ENCODE measurements around the gene GRHL3.
A peak's percentile ranks its signal among the peaks of the same experiment; 100 is the strongest.

Gene GRHL3

DNA sequence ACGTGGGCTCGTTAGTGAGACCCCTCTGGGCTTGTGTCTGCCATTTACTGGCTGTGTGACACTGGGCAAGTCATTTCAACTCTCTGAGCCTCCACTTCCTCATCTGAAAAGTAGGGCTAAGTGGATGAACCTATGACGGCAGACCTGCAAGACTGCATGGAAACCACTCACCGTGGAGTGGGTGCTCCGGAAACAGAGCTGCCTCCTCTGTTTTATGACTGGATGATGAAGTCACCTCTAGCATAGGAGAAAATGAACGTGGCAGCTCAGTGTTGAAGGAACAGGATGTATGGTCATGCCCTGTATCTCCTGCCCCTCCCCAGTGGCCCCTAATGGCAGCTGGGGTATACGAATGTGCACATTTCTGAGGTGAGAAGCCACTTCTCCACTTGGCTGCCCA, 53.9 kb downstream of the GRHL3 start:
- DNase-seq (ENCODE audit: low read depth in 2 of 2), result no peak

DNA sequence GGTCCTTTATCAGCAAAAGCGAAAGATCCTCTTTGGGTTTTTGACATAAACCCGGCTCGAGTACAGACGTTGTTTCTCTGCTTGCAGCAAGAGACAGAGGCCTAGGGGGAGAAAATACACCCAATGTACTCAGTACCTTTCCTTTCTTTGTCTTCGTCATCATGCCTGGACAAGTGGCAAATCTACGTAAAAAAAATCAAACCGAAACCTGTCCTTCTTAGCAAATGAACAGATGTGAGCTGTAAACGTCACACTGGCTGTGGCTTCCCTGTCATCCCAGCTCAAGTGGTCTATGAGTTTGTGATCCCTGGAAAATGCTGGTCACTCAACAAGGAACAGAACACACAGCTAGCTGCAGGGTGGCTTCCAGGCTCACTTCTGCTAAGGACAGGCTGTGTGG, 54.6 kb downstream of the GRHL3 start:
- DNase-seq (ENCODE audit: low read depth in 2 of 2), result no peak

DNA sequence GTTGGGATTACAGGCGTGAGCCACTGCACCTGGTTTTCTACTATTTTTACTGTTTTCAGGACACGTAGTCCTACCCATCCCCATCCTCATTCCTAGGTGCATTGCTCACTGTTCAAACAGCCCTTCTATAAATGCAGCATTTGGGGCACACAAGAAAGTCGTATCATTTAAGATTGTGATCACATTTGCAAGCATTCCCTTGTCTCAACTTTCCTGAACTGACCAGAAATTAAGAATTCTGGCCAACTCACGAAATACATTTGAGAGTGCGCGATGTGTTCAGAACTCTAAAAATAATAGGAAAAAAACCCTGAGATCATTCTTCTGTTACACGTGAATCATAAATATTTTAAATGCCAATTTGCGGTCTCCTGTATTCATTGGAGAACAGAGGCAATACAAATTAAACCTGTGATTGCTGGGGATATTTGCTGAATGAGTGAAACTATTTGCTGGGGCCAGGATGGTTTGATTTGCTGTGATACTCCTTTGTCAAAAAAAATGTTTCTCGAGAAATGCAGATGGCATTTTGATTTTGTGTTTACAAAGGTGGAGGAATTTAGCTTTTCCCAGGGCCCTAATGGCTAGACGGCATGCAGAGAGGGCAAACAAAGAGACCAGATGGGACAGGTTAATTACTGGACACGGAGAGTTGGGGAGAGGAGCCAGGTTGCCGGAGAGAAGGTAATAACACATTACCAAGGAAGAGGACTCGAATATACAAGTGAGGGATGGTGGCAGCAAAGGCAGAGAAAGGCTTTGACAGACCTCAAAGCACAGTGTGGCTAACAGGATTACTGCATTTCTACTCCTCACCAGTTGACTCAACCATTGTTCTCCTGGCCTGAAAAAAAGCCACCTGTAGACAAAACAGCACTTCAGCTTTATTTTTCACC, 56.0 kb downstream of the GRHL3 start:
- no peak for DNase-seq (ENCODE audit: low read depth in 2 of 2)

DNA sequence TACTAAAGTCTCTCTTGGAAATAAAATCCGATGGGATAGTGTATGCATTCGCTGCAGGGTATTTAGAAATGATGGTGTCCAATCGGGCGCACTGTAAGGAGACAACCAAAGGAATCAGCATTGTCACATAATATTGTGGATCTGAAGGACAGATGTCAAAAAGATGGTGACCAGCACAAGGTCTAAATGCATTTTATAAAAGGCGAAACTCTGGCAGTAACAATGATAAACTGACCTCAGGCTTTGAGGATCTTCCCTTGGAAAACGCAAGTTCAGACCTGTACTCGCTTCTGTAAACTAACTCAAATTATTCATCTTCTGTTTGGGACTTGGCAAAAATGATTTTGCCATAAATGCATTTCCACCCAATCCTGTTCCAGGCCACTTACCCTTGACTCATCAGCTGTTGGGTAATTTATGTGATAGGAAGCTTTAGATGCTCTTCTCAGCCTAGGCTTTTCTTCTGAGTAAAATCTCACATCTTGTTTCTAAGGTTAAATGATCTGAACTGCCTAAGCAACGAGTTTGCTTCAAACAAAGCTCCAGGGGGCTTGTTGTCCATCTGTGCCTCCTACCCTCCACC, 60.7 kb downstream of the GRHL3 start:
- no peak for DNase-seq (ENCODE audit: low read depth in 2 of 2)

DNA sequence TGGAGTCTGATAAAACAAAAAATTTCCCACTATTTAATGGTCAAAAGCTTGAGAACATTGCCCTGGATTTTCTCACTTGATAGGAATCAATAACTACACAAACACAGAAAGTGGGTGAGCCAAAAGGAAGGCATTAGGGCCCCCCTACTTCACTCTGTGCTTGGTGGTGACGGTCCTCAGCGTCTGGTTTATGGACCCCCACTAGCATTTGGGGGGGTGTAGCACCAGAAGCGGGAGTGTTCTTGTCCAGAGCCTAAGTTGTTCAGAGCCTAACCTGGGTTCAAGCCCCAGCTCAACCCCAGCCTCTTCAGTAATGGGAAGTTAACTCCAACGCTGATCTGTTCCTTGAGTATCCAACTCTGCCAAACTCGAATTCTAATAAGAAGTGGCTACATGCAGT, 61.4 kb downstream of the GRHL3 start:
- DNase-seq (ENCODE audit: low read depth in 2 of 2), result no peak

DNA sequence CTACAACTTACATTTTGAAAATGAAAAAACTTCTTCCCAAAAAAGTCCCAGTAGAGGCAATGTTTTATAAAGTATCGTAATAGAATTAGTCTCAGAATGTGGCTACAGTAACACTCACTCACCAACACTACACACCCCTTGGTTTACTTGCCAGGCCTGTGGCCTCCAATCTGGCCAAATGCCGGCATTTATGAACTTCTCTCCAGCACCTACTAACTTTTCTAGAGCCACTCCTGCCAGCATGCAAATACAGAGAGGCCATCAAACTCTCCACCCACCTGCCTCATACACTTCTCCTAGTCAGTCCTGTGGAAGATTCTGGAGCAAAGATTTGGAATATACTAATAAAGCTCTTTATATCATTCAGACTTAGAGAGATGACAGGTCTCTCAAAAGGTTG, 62.1 kb downstream of the GRHL3 start:
- DNase-seq (ENCODE audit: low read depth in 2 of 2), result no peak

DNA sequence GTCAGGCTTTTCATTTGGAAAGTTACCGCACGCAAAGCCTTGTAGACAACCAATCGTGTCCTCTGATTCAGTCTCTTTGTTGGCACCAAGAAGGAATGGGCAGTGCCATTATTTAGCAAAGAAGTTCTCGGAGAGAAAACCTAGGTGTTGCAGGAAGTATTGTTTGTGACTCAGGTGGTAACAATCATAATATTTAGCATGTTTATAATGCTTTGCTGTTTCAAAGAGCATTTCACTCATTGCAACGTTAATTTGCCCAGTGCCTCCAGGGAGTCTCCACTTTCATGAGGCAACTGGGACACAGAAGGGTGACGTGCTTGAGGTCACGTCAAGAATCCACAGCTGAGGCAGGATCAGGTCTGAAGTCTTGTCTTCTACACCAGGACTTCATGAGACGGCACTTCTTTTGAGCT, 63.0 kb downstream of the GRHL3 start:
- DNase-seq (ENCODE audit: low read depth in 2 of 2), result no peak

DNA sequence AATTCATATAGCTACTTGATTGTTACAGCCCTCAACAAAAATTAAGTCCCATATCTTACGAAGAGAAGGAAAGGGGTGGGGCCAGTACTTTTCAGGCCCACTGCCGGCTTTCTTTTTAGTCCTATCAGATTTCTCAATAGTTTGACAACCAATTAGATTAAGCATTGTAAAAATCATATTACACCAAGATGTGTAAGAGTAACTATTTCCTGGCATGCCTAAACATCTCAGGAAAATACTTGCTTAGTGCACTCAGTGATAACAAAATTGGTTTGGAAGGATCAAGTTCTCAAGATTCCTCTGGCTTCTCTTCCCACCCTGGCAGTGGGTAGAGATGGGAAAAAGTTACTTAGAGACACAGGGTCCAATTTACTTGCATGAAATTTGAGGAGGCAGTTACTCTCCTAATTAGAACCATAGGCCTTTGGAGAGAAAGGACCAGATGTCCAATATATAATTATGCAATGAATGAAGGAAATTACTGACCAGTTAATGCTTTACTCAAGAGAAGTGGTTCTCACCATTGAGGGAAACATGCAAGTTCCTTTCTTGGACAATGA, 64.3 kb downstream of the GRHL3 start:
- no peak for DNase-seq (ENCODE audit: low read depth in 2 of 2)

DNA sequence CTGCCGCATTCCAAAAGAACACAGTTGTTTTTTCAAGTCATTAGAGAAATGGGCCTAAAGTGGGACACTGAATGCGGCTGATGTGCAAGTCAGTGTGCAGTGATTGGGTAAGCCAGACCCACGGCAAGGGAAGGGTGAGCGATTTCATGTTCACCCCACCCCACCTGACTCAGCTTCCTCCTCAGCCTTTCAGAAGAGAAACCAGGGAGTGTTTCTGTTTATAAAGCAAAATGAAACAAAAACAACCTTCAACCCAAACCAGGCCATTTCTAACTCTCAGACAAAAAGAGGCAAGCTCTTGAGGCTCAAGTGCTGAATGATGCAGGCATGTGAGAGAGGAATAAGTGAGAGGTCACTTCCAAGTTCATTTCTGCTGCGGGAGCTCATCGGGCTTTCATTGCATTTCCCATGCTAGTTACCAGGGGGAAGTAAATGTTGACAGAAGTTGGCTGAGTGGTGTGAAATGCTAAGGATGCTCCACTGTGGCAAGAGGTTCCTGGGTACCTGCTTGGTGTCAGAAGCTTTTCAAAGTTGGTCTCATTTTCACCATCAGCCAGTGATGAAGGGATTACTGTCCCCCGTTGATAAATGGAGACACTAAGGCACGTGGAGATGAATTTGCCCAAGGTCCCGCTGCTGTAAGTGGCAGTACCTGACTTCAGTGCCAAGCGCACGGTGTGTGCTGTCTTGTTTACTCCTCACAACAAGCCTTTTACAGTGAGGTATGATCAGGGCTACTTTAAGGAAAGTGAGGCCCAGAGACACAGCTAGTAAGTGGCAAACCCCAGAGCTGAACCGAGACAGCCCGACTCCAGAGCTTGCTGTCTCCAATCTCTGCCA, 65.3 kb downstream of the GRHL3 start:
- DNase-seq (ENCODE audit: low read depth in 2 of 2), result no peak

DNA sequence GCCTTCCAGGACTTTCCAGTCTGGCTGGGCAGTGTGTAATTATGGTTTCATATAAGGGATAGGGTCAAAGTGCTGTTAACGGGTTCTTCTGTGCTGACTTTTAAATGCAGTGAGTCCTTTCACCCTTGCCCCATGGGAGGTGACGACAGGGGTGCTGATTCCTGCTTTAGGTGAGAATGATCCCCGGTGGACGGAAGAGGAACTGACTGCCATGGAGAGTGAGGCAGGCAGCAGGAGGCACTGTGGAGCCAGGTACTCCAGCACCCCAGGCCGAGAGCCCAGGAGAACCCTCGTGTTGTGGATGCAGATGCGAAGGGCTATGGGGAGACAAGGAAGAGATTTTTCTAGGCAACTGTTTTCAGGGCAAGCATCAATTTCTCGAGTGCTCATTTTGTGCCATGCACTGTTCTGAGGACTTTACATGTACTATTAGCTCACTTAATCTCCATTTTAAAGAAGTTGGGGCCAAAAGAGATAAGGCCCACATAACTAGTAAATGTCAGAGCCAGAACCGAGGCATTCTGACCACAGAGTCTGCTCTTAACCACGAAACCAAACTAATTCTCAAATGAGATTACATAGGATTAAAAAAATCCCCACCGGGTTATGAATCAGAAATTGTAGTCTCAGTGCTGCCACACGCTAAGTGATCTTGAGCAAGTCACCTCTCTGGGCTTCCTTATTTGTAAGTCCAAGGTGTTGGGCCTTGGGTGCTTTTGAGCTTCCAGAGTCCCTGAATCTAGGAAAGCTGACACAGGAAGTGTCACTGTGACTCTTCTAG, 66.2 kb downstream of the GRHL3 start:
- no peak for DNase-seq (ENCODE audit: low read depth in 2 of 2)

DNA sequence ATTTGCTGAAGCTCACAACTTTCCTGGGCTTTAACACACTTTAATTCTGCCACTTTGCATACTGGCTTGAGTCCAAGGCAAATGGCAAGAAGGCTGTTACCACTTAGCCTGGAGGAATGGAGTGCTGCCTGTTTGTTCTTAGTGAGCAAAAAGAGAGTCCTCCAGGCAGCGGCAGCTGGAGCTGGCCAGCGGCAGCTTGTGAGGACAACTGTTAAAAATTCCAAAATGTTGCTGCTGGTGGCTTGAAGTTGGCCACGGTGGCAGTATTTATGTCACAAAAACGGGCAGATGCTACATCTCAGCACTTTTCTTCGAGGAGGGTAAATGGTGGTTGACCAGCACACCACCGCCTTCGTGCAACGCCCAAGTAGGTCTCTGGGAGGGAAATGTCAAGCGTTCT, 67.1 kb downstream of the GRHL3 start:
- no peak for DNase-seq (ENCODE audit: low read depth in 2 of 2)

DNA sequence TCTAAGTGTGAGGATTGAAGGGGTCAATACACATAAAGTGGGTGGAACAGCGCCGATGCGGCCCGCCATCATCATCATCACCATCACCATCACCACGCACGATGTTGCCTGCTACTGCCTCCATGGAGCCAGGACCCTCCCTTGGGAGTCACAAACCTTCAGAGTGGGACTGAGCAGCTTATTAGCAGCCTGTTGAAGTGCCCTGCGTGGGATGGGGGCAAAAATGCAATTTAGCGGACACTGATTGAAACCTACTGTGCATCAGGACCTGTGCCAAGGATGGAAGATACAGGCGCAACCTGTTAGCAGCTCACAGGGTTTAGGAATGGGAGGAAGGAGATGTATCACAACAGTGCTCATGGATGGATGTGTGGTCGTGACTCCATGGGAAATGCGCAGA, 67.8 kb downstream of the GRHL3 start:
- no peak for DNase-seq (ENCODE audit: low read depth in 2 of 2)

DNA sequence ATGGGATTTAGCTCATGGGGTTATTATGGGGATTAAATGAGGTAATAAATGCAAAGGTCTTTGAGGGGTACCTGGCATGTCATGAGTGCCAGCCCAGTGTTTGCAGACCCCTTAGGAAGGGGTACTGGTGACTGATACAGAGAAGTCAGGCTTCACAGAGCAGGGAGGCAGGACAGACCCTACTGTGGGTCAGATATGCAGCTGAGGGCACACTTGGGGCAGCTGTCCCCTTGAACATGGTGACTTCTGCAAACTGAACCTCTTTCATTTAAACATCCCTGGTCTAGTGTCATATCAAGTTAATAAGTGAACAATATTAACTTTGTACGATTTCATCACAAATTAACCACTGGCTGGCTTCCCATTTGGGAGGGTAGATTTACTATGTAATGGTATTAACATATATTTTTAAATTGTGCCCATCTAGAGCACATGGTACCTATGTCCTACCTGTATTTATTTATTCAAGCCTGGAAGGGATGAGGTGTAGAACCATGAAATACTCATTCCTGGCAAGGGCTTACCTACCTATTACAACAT, 68.5 kb downstream of the GRHL3 start:
- no peak for DNase-seq (ENCODE audit: low read depth in 2 of 2)

DNA sequence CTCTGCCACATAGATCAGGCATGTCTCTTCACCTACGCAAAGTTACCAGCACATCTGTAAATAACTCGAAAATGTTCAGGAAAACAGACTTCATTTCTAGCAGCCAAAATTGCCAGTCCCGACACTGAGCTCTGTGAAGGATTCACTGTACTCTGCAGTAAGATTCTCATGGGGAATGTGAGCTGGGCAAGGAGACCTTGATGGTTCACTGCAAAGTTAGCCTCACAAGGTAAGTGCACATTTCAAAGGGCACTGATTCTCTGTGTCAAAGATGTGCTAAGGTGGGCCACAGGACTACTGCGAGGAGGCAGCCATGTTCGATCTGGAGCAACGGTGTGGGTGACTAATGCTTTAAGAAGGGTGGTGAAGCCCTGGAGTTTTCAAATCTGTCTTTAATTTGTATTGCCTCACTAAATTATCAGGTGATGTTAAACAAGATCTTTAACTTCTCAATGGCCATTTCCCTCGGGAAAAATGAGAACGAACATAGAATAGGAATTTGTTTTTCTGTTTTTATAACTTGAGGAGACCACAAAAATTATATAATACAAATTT, 69.3 kb downstream of the GRHL3 start:
- no peak for DNase-seq (ENCODE audit: low read depth in 2 of 2)

DNA sequence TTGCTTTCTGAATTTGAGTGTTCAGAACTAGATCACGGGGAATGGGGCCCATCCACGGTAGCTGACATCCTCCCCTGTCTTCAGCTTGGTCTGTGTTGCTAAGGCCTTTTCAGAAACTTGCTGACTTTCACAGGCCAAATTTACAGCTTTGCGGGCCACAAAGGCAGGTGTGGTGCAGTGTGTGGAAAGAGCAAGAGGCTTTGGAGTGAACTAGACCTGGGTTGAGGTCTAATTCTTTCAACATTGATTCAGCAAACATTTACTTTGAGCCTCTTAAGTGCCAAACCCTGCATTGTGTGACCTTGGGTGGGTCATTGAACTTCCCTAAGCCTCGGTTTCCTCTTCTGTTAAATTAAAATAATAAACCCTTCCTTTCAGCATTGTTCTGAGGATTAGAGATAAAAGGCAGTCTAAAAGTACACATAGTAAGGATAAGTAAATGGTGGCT, 70.1 kb downstream of the GRHL3 start:
- DNase-seq (ENCODE audit: low read depth in 2 of 2), result no peak

DNA sequence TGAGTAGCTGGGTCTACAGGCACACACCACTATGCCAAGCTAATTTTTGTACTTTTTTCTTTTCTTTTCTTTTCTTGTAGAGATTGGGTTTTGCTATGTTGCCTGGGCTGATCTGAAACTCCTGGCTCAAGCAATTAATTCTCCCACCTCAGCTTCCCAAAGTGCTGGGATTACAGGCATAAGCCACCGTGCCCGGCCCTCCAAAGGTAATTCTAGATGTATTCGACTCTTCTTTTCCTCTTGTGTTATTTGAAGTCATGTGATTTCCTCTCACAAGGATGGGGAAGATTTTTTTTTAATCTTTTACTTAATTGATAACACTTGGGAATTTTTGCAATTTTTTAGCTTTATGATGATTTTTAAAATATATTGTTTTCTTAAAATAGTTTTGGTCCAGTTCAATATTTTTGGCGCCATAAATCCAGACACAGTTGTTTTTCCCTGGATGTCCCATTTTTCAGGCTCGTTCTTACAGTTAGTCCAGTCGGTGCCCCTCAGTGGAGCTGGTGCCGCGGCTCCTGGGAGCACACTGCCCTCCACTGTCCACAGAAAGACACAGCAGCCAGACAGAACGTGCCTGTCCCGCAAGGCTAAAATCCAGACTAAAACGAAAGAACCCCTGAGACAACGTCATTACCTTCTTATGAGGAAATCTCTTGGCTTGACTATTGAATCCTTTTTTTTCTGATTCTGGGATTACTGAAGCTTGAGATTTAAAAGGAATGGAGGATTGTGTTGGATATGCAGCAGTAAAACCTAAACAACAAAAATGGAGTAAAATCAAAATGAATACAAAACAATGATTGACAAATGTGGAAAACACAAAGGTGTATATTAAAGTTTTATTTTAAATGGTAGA, 72.0 kb downstream of the GRHL3 start:
- peak in 1 of 2 donors; percentile 50 for DNase-seq (ENCODE audit: low read depth in 2 of 2)

DNA sequence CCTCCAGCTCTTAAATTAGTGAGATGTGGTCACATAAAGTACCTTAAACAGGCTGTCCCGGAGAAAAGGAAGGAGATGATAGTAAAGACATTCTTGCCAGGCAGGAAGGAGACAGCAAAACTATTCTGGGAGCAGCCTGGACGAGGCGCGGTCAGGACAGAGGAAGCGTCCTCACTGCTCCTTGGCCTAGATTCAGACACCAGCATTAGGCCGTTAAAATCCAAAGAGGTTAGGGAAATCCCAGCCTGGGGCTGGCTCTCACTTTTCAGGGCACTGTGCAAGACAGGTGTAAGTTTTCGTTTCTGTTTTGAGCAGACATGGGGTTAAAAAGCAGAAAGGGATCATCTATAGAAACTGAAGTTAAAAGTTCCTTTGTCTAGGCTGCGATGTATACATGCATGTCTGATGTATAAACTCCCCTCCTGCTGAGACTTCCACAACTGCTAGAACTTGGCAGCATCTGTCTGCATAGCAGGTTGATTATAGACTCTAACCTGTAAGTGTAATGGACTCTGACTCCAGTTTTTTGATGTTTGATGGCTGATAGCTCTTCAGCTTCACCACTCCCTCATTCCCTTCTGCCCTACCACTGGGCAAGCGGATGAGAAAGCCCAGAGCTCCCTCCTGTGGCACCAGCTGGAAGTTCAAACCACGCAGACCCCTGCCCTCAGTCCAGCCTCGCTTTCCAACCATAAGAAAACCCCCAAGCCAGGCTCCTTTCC, 72.9 kb downstream of the GRHL3 start:
- DNase-seq (ENCODE audit: low read depth in 2 of 2), result no peak

DNA sequence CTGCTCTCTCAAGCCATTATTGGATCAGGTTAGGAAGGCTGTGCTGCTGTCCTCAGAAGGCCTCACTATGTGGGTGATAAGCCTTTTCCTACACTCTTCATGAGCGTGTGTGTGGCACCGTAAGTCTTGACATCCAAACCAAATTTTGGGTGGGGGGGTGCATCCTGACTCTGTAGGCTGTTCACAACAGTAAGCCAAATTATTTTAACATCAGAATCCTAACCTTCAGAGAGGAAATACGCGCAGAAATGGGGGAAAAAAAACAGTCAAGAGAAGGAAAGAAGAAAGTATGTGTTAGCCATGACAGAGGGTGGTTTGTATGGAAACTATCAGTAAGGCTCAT, 73.4 kb downstream of the GRHL3 start:
- no peak for DNase-seq (ENCODE audit: low read depth in 2 of 2)

DNA sequence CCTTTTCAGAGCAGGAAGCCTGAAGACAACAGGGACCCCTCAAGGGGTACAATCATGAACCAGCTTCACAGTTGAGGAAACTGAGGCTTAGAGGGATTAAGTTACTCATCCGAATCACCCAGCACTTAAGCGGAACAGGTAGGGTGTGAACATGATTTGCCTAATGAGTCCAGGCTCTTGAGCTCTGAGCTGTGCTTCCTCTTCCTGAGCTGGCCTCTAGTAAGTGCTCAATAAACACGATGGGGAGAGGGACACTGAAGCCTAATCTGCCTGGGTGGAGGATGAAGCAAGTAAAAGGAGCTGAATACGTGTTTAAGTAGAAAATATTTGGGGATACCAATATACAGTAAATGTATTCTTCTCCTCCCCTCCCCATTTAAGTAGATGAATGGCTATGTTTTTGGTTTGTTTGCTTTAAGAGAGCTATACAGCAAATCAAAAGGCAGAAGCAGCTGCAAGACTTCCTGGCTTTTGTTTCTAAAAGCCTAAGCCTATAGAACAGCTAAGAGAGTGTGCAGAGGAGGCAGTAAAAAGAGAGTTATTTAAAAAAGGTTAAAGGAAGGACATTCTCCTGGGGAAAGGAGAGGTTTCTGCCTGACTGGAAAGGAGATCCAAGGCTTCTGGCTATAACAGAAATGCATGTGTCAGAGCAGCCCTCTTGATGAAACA, 74.0 kb downstream of the GRHL3 start:
- DNase-seq (ENCODE audit: low read depth in 2 of 2), result no peak
